Prostate gland (tissue), 2 donors: ENCODE data around the gene GPX1. TPM values are rescaled to one million over a fixed set of nuclear protein-coding genes. Genes with fewer than 3 reads are reported as not detected.
"Not testable (repeated sequence)": the region's sequence is repeated elsewhere in the genome, so short reads cannot be mapped to it uniquely, and the experiment has no call there.

Source experiments
- DNase-seq: peaks from one replicate; pipeline ENCODE4 v3.0.0-alpha.2; 2019; ENCODE audit warnings: low spot score
- H3K27ac ChIP-seq, 2 donors: fragments of 200-600 bp; sonication (generic); 2 replicates each; pipeline ENCODE4 v1.5.1; 2017 to 2019
- H3K27me3 ChIP-seq: fragments of 200-600 bp; sonication (generic); replicated peaks from 2 replicates; pipeline ENCODE4 v1.5.1; 2019; ENCODE audit not compliant: insufficient read depth
- H3K36me3 ChIP-seq, 2 donors: fragments of 200-600 bp; sonication (generic); 1 replicate in 1 of 2; 2 replicates in 1 of 2; pipeline versions ENCODE4 v1.5.1 to v1.8.1; 2017 to 2019
- H3K4me1 ChIP-seq: fragments of 200-600 bp; sonication (generic); replicated peaks from 2 replicates; pipeline ENCODE4 v1.5.1; 2019
- H3K4me3 ChIP-seq, 2 donors: fragments of 200-600 bp; sonication (generic); 2 replicates each; pipeline ENCODE4 v1.5.1; 2017 to 2019
- H3K9me3 ChIP-seq: fragments of 200-600 bp; sonication (generic); 2 replicates; pipeline ENCODE4 v1.5.1; 2017
- CTCF ChIP-seq, 4 experiments: fragments of 200-600 bp in 2 of 4; fragments of 450-650 bp in 2 of 4; sonication (generic) in 2 of 4; IDR thresholded peaks; 1 replicate in 3 of 4; 2 replicates in 1 of 4; pipeline ENCODE4 v1.5.1; 2016 to 2019; ENCODE audit warnings: antibody characterized with exemption in 4 of 4, mild to moderate bottlenecking in 2 of 4, moderate library complexity in 2 of 4
- POLR2A ChIP-seq: fragments of 450-650 bp; IDR thresholded peaks from one replicate; pipeline ENCODE4 v1.6.1; 2016; ENCODE audit warnings: antibody characterized with exemption, mild to moderate bottlenecking
- POLR2AphosphoS5 ChIP-seq: sonication (generic); formaldehyde crosslinking; IDR thresholded peaks from one replicate; pipeline ENCODE4 v1.6.1; 2017; ENCODE audit warnings: antibody characterized with exemption
- WGBS: methylation state at CpG from one replicate; pipeline ENCODE4 v1.1.5; 2018; 5-methylcytosine and 5-hydroxymethylcytosine counted together
- intact Hi-C: fragments of 100-400 bp; cut with DNase I; formaldehyde crosslinking; loops from one replicate; pipeline ENCODE4 v1.14.2; 2022
- total RNA-seq, 2 donors: library from RNA; depleted of rRNA; stranded (reverse); fragments of >200 nt; gene quantifications; one replicate each; pipeline ENCODE4 v1.1.0, GENCODE V29; 2016

The GPX1 gene
- total RNA-seq, 2 donors from 2014 or later = 250 to 279 TPM

- no peak overlapping the region for H3K4me3 ChIP-seq
- 86% methylated on average over 5 of the region's 5 CpGs for WGBS
- no peak overlapping the region for H3K27ac ChIP-seq
- intact Hi-C loops = no loop called here
- TF ChIP-seq POLR2A (no peak), CTCF (IDR thresholded peaks at IDR 0.05) (no peak), POLR2AphosphoS5 (no peak)
- no peaks in the 10 kb centered on the region for H3K27me3 ChIP-seq
- no peak for DNase-seq
- H3K9me3 ChIP-seq = no peaks in the 10 kb centered on the region
- H3K36me3 ChIP-seq = no peaks in the 10 kb centered on the region
- H3K4me1 ChIP-seq = no peaks in the 10 kb centered on the region
Observed at GRCh38 chr3:49352890-49353421, 5.2 kb downstream of the GPX1 start.

GRCh38 chr3:49352281-49352680, 5.9 kb downstream of the GPX1 start:
- no peaks in the 10 kb centered on the region for H3K27me3 ChIP-seq
- H3K27ac ChIP-seq = no peak overlapping the region
- intact Hi-C loops = no loop called here
- 87% methylated on average over 2 of the region's 2 CpGs for WGBS
- no peaks in the 10 kb centered on the region for H3K36me3 ChIP-seq
- TF ChIP-seq POLR2A (no peak), POLR2AphosphoS5 (no peak), CTCF (IDR thresholded peaks at IDR 0.05) (no peak)
- no peaks in the 10 kb centered on the region for H3K9me3 ChIP-seq
- no peaks in the 10 kb centered on the region for H3K4me1 ChIP-seq
- DNase-seq = no peak
- no peak overlapping the region for H3K4me3 ChIP-seq

GRCh38 chr3:49351521-49352011, 6.6 kb downstream of the GPX1 start:
- no peak for DNase-seq
- intact Hi-C loops = no loop called here
- 8% methylated on average over 1 of the region's 1 CpG for WGBS

GRCh38 chr3:49349348-49350114, 8.6 kb downstream of the GPX1 start:
- no peak for DNase-seq
- no peaks in the 10 kb centered on the region for H3K27me3 ChIP-seq
- H3K9me3 ChIP-seq = no peaks in the 10 kb centered on the region
- H3K27ac ChIP-seq = no peak overlapping the region
- TF ChIP-seq POLR2A (no peak), CTCF (IDR thresholded peaks at IDR 0.05) (no peak), POLR2AphosphoS5 (no peak)
- H3K36me3 ChIP-seq = no peaks in the 10 kb centered on the region
- 77% methylated on average over 3 of the region's 3 CpGs for WGBS
- no peaks in the 10 kb centered on the region for H3K4me1 ChIP-seq
- intact Hi-C loops = no loop called here
- H3K4me3 ChIP-seq = no peak overlapping the region

More at GRCh38 chr3:49351521-49352011, 6.6 kb downstream of the GPX1 start:
- Histone ChIP-seq H3K27ac (no peak overlapping the region), H3K4me1 (no peaks in the 10 kb centered on the region), H3K36me3 (no peaks in the 10 kb centered on the region), H3K4me3 (no peak overlapping the region), H3K9me3 (no peaks in the 10 kb centered on the region), H3K27me3 (no peaks in the 10 kb centered on the region)
- no peak for TF ChIP-seq CTCF (IDR thresholded peaks at IDR 0.05)
- no peak for TF ChIP-seq POLR2AphosphoS5
- TF ChIP-seq POLR2A = no peak

- H3K4me3 ChIP-seq, H3K9me3 ChIP-seq, H3K27ac ChIP-seq, H3K27me3 ChIP-seq, intact Hi-C loops, H3K36me3 ChIP-seq, H3K4me1 ChIP-seq, DNase-seq: not testable (repeated sequence)
- WGBS = 96% methylated on average over 12 of the region's 12 CpGs
Observed at GRCh38 chr3:49348361-49348760, 9.8 kb downstream of the GPX1 start.
